MCF 10A (cell line): Measurements from ENCODE around the gene LYL1. TPM values are rescaled to one million over a fixed set of nuclear protein-coding genes. Genes with fewer than 3 reads are reported as not detected.

Experiments
- BruUV-seq: library from RNA; stranded (reverse); fragments of 400-500 nt; replicated peaks from 2 replicates; lab custom pipeline; 2021; lab: Mats Ljungman, UMichigan
- CTCF ChIA-PET: fragments of 300-600 bp; sonication (Branson Sonifier 250); formaldehyde crosslinking; extraction: SDS; loops from one replicate; lab custom pipeline; 2021; ENCODE audit warnings: antibody characterized with exemption, inconsistent platforms; lab: Yijun Ruan, JAX
- POLR2A ChIA-PET: fragments of 300-600, 350-650 bp; sonication (Branson Sonifier 250); formaldehyde crosslinking; extraction: SDS; loops from one replicate; lab custom pipeline; 2020; ENCODE audit warnings: antibody characterized with exemption, inconsistent platforms; lab: Yijun Ruan, JAX
- DNase-seq: peaks from one replicate; pipeline ENCODE4 v3.0.0-alpha.2; 2018; ENCODE audit not compliant: unreplicated experiment
- H3K27ac Mint-ChIP-seq: one replicate; pipeline ENCODE4 v1.8.0; 2022; ENCODE audit warnings: mild to moderate bottlenecking, low read depth, mixed read lengths; ENCODE audit not compliant: unreplicated experiment
- H3K27me3 Mint-ChIP-seq: one replicate; pipeline ENCODE4 v1.8.0; 2022; ENCODE audit warnings: mixed read lengths; ENCODE audit not compliant: insufficient read depth, unreplicated experiment
- H3K36me3 Mint-ChIP-seq: one replicate; pipeline ENCODE4 v1.8.0; 2022; ENCODE audit warnings: mild to moderate bottlenecking, moderate library complexity, mixed read lengths; ENCODE audit not compliant: insufficient read depth, unreplicated experiment
- H3K4me1 Mint-ChIP-seq: one replicate; pipeline ENCODE4 v1.8.0; 2022; ENCODE audit warnings: mixed read lengths; ENCODE audit not compliant: insufficient read depth, unreplicated experiment
- H3K4me3 Mint-ChIP-seq: one replicate; pipeline ENCODE4 v1.8.0; 2022; ENCODE audit warnings: mild to moderate bottlenecking, moderate library complexity, mixed read lengths; ENCODE audit not compliant: unreplicated experiment
- H3K9me3 Mint-ChIP-seq: one replicate; pipeline ENCODE4 v1.8.0; 2022; ENCODE audit warnings: mixed read lengths; ENCODE audit not compliant: unreplicated experiment
- intact Hi-C: fragments of 100-400 bp; cut with micrococcal nuclease; formaldehyde crosslinking; loops from 2 replicates; pipeline ENCODE4 v1.14.1; 2022
- total RNA-seq: library from RNA; stranded (reverse); gene quantifications from 2 replicates; pipeline ENCODE4 v1.2.3, GENCODE V29; 2022
- TF ChIP-seq, protein P1 (sequence below): fragments of 200-600 bp; IDR thresholded peaks from one replicate; pipeline ENCODE4 v1.8.0; 2022; ENCODE audit warnings: antibody characterized with exemption, mild to moderate bottlenecking; ENCODE audit not compliant: unreplicated experiment

The LYL1 gene
- total RNA-seq, 1 experiment from 2014 or later, result not detected

DNA sequence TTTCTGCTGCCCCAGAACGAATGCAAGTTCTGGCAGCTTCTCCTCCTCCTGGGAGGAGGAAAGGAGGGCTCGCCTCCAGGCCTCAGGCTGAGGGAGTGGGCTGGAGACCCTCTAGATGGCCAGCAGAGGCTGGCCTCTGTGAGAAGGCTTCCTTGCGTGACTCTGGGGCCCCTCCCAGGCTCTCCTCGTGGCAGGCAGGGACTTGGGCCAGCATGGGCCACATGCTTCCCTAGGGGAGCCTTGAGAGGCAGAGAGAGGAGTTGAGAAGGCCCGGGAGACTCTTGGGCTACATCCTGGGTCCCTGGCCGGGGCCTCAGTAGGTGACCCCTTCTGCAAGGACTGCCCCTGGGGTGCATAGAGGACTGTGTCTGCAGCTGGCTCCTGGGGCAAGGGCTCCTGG lies 25.9 kb downstream of the LYL1 start:
- no peaks in the 10 kb centered on the region for H3K27me3 Mint-ChIP-seq
- H3K27ac Mint-ChIP-seq, result no peak overlapping the region
- TF ChIP-seq, protein P1, sequence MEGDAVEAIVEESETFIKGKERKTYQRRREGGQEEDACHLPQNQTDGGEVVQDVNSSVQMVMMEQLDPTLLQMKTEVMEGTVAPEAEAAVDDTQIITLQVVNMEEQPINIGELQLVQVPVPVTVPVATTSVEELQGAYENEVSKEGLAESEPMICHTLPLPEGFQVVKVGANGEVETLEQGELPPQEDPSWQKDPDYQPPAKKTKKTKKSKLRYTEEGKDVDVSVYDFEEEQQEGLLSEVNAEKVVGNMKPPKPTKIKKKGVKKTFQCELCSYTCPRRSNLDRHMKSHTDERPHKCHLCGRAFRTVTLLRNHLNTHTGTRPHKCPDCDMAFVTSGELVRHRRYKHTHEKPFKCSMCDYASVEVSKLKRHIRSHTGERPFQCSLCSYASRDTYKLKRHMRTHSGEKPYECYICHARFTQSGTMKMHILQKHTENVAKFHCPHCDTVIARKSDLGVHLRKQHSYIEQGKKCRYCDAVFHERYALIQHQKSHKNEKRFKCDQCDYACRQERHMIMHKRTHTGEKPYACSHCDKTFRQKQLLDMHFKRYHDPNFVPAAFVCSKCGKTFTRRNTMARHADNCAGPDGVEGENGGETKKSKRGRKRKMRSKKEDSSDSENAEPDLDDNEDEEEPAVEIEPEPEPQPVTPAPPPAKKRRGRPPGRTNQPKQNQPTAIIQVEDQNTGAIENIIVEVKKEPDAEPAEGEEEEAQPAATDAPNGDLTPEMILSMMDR, result no peak
- no TSS peak for BruUV-seq
- no peak overlapping the region for H3K4me3 Mint-ChIP-seq
- intact Hi-C loops, result no loop called here
- H3K9me3 Mint-ChIP-seq, result no peaks in the 10 kb centered on the region
- DNase-seq, result no peak
- POLR2A ChIA-PET, result no interaction called here
- H3K4me1 Mint-ChIP-seq, result peaks cover 9% of the 10 kb centered on the region
- H3K36me3 Mint-ChIP-seq, result peaks cover 21% of the 10 kb centered on the region
- CTCF ChIA-PET, result interaction anchor here (0.6 to 3.9 kb wide), 4 partner anchors 15 to 191 kb away, joined by 3 to 21 read pairs (median 10); no protein-coding TSS in a partner anchor

DNA sequence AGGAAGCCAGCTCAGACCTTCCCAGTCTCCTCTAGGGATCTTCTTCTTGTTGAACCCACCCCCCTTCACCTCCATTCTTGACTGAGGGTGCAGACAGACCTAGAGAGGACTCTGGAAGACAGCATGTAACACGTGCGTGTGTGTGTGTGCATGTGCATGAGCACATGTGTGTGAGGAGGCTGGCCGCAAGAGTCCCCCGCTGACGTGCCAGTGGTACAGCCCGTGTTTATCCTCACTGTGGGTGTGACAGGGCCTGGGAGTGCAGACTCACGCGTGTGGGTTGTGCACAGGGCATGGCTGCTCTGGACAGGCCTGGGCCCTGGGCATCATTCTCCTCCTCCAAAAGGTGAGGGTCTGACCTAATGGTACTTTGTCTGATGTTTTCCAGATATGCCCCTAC lies 26.3 kb downstream of the LYL1 start:
- DNase-seq, result no peak
- no TSS peak for BruUV-seq
- no peak overlapping the region for H3K4me3 Mint-ChIP-seq
- no peaks in the 10 kb centered on the region for H3K9me3 Mint-ChIP-seq
- H3K36me3 Mint-ChIP-seq, result peaks cover 21% of the 10 kb centered on the region
- no peaks in the 10 kb centered on the region for H3K27me3 Mint-ChIP-seq
- H3K27ac Mint-ChIP-seq, result no peak overlapping the region
- ChIA-PET POLR2A (no interaction called here), CTCF (interaction anchor here (1.4 to 3.2 kb wide), 2 partner anchors 15 to 99 kb away, joined by 6 to 21 read pairs; no protein-coding TSS in a partner anchor)
- peaks cover 9% of the 10 kb centered on the region for H3K4me1 Mint-ChIP-seq
- intact Hi-C loops, result no loop called here
- TF ChIP-seq, protein P1, result no peak

DNA sequence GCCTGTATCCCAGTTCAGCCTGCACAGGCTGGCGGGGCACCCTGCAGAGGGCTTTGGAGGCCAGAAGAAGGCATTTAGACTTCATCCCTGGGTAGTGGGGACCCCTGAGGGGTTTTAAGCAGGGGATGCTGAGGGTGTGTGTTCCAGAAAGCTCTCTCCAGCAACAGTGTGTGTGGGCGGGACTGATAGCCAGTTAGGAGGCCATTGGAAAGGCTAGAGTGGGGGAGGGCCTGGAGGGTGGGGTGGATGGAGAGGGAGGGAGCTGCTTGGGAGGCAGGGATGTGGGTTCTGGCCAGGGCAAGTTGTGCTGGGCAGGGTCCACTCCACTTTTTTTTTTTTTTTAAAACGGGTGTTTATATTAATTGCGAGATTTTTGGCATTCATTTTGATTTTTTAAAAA lies 28.3 kb downstream of the LYL1 start:
- Mint-ChIP-seq H3K9me3 (no peaks in the 10 kb centered on the region), H3K27me3 (no peaks in the 10 kb centered on the region), H3K4me1 (peaks cover 7% of the 10 kb centered on the region), H3K27ac (no peak overlapping the region), H3K4me3 (no peak overlapping the region), H3K36me3 (peaks cover 21% of the 10 kb centered on the region)
- intact Hi-C loops, result no loop called here
- ChIA-PET CTCF (interaction anchor here (0.7 to 2.7 kb wide), 5 partner anchors 14 to 109 kb away, joined by 3 to 23 read pairs (median 5); no protein-coding TSS in a partner anchor), POLR2A (interaction anchor here (0.6 kb wide), 1 partner anchor 28 kb away, joined by 3 read pairs; no protein-coding TSS in a partner anchor)
- no peak for DNase-seq
- BruUV-seq, result no TSS peak
- TF ChIP-seq, protein P1, result no peak

DNA sequence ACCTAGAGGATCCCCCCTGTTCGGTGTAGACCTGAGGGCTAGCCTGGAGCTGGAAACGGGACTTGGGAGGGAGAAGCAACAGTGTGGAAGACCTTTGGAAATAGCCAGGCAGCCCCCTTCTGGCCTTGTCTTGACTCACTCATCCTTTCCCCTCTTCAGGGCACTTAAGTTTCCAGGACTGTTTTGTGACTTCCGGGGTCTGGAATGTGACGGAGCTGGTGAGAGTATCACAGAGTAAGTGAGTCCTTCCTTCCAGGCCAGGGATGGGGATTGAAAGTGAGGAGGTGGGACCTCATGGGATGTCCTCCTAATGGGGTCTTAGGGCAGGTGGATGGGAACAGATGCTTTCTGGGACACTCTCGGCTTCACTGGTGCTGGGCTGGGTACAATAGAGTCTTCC lies 29.4 kb downstream of the LYL1 start:
- no peak overlapping the region for H3K27ac Mint-ChIP-seq
- H3K4me1 Mint-ChIP-seq, result no peaks in the 10 kb centered on the region
- CTCF ChIA-PET, result interaction anchor here (0.8 to 2.7 kb wide), 5 partner anchors 12 to 108 kb away, joined by 3 to 23 read pairs (median 5); no protein-coding TSS in a partner anchor
- no peaks in the 10 kb centered on the region for H3K9me3 Mint-ChIP-seq
- TF ChIP-seq, protein P1, result no peak
- POLR2A ChIA-PET, result no interaction called here
- no TSS peak for BruUV-seq
- no peaks in the 10 kb centered on the region for H3K27me3 Mint-ChIP-seq
- no peak overlapping the region for H3K4me3 Mint-ChIP-seq
- peaks cover 15% of the 10 kb centered on the region for H3K36me3 Mint-ChIP-seq
- intact Hi-C loops, result no loop called here
- no peak for DNase-seq
